ENCODE measurements around the gene PTX4. TPM values are rescaled to one million over a fixed set of nuclear protein-coding genes. Genes with fewer than 3 reads are reported as not detected.

PTX4 gene
- total RNA-seq, 1 donor from 2014 or later = not detected

- TF ChIP-seq, protein P1, sequence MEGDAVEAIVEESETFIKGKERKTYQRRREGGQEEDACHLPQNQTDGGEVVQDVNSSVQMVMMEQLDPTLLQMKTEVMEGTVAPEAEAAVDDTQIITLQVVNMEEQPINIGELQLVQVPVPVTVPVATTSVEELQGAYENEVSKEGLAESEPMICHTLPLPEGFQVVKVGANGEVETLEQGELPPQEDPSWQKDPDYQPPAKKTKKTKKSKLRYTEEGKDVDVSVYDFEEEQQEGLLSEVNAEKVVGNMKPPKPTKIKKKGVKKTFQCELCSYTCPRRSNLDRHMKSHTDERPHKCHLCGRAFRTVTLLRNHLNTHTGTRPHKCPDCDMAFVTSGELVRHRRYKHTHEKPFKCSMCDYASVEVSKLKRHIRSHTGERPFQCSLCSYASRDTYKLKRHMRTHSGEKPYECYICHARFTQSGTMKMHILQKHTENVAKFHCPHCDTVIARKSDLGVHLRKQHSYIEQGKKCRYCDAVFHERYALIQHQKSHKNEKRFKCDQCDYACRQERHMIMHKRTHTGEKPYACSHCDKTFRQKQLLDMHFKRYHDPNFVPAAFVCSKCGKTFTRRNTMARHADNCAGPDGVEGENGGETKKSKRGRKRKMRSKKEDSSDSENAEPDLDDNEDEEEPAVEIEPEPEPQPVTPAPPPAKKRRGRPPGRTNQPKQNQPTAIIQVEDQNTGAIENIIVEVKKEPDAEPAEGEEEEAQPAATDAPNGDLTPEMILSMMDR (conservative IDR thresholded peaks at IDR 0.05; ENCODE audit: low read depth, low read length) = no peak
- DNase-seq (ENCODE audit: low read depth) = no peak
- H3K4me3 ChIP-seq (ENCODE audit: low read depth, low read length) = no peak overlapping the region
These were observed 17.2 kb upstream of the PTX4 start for GRCh38 chr16:1505912-1506311.

GRCh38 chr16:1505073-1505844 lies 16.5 kb upstream of the PTX4 start:
- TF ChIP-seq, protein P1 (conservative IDR thresholded peaks at IDR 0.05; ENCODE audit: low read depth, low read length) = no peak
- DNase-seq (ENCODE audit: low read depth) = no peak
- no peak overlapping the region for H3K4me3 ChIP-seq (ENCODE audit: low read depth, low read length)

DNA sequence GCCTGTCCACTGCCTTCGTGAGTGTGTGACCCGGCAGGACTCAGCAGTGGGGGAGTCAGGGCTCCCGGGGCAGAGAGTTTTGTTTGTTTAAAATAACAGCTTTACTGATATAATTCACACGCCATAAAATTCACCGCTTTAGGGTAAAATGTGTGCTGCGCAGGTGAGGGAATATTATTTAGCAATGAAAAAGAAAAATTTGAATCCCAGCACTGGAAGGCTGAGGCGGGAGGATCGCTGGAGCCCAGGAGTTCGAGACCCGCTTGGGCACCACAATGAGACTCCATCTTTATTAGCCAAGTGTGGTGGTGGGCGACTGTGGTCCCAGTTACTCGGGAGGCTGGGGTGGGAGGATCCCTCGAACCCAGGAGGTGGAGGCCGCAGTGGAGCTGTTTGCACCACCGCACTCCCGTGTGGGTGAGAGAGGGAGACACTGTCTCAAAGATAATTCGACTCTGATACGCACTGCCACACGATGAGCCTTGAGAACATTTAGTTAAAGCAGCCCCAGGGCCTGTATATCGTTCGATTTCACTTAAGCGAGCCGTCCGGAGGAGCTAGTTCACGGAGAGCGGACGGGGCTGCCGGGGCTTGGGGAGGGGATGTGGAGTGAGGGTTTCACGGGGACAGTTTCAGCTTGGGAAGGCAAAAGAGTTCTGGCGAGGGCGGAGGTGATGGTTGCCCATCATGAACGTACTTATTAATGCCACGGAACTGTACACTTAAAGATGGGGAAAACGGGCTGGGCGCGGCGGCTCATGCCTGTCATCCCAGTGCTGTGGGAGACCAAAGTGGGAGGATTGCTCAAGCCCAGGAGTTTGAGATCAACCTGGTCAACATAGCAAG lies 14.6 kb upstream of the PTX4 start:
- DNase-seq (ENCODE audit: low read depth) = no peak
- H3K4me3 ChIP-seq (ENCODE audit: low read depth, low read length) = no peak overlapping the region
- TF ChIP-seq, protein P1 (conservative IDR thresholded peaks at IDR 0.05; ENCODE audit: low read depth, low read length) = no peak

DNA sequence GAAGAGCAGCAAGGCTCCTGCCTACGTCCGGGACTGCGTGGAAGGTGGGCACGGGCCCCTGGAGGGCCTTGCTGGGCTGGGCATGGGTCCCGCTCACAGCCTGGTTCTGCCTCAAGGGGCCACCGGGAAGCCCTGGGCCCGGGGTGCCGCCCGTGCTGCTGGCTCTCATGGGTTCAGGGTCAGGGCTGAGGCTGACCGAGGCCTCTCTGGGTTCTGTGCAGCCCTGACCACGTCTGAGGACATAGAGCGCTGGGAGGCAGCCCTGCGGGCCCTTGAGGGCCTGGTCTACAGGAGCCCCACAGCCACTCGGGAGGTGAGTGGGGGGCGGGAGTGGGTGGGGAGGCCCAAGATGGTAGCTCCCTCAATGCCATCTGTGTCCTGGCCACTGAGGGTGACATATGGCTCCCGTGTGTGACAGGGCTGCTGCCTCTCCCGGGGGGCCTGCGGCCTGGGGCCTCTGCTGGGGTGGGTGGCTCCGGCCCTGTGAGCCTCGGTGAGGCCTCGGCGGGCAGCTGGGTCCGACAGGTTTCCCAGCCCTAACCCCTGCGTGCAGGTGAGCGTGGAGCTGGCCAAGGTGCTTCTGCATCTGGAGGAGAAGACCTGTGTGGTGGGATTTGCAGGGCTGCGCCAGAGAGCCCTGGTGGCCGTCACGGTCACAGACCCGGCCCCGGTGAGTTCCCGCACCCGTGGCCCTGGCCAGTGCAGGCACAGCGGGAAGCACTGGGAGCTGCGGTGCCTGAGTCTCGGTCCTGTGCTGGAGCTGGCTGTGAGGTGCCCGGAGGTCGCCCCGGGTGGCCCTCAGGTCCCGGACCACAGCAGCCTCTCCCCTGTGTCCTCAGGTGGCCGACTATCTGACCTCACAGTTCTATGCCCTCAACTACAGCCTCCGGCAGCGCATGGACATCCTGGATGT lies 13.6 kb upstream of the PTX4 start:
- no peak overlapping the region for H3K4me3 ChIP-seq (ENCODE audit: low read depth, low read length)
- no peak for DNase-seq (ENCODE audit: low read depth)
- TF ChIP-seq, protein P1 (conservative IDR thresholded peaks at IDR 0.05; ENCODE audit: low read depth, low read length) = no peak

DNA sequence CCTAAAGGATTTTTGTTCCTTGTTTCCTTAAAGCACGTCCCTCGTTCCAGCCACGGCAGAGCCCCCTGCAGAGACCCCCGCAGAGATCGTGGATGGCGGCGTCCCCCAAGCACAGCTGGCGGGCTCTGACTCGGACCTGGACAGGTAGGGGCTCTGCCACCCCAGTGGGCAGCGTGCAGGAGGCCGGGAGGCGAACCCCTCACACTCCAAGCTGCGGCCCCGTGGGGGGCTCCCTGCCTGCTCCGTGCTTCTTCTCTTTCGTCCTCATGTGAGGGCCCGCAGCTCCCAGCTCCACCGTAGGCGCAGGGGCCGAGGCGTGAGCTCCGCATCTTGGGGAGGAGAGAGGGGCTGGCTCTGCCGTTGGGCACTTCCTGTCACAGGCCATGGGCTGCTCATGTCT lies 12.9 kb upstream of the PTX4 start:
- TF ChIP-seq, protein P1 (conservative IDR thresholded peaks at IDR 0.05; ENCODE audit: low read depth, low read length) = no peak
- DNase-seq (ENCODE audit: low read depth) = no peak
- no peak overlapping the region for H3K4me3 ChIP-seq (ENCODE audit: low read depth, low read length)

GRCh38 chr16:1500465-1501150 lies 11.9 kb upstream of the PTX4 start:
- TF ChIP-seq, protein P1 (conservative IDR thresholded peaks at IDR 0.05; ENCODE audit: low read depth, low read length) = no peak
- no peak overlapping the region for H3K4me3 ChIP-seq (ENCODE audit: low read depth, low read length)
- no peak for DNase-seq (ENCODE audit: low read depth)

Measured in epithelial cell of proximal tubule (primary cell).